Esophagus muscularis mucosa (tissue), 4 donors: Measurements from ENCODE around the gene BTRC. TPM values are rescaled to one million over a fixed set of nuclear protein-coding genes. Genes with fewer than 3 reads are reported as not detected.

ENCODE experiments used
- DNase-seq: peaks from one replicate; pipeline ENCODE4 v3.0.0-alpha.2; 2017; ENCODE audit errors: extremely low spot score
- H3K27ac ChIP-seq, 4 donors: fragments of 200-600 bp; sonication (generic); replicated peaks in 1 of 4; 1 replicate in 3 of 4; 2 replicates in 1 of 4; pipeline ENCODE4 v1.5.1; 2016 to 2019; ENCODE audit warnings: mild to moderate bottlenecking in 1 of 4
- H3K27me3 ChIP-seq, 4 donors: fragments of 200-600 bp; sonication (generic); one replicate each; pipeline versions ENCODE4 v1.5.1 to v1.6.0; 2016 to 2019
- H3K36me3 ChIP-seq, 4 donors: fragments of 200-600 bp; sonication (generic); one replicate each; pipeline ENCODE4 v1.5.1; 2016 to 2019
- H3K4me1 ChIP-seq, 4 donors: fragments of 200-600 bp; sonication (generic); one replicate each; pipeline ENCODE4 v1.5.1; 2016 to 2019
- H3K4me3 ChIP-seq, 4 donors: fragments of 200-600 bp; sonication (generic); 1 replicate in 2 of 4; 2 replicates in 2 of 4; pipeline ENCODE4 v1.5.1; 2016 to 2019; ENCODE audit warnings: mild to moderate bottlenecking in 4 of 4, moderate library complexity in 1 of 4
- H3K9me3 ChIP-seq, 4 donors: fragments of 200-600 bp; sonication (generic); 1 replicate in 3 of 4; 2 replicates in 1 of 4; pipeline ENCODE4 v1.5.1; 2016 to 2019
- EP300 ChIP-seq: sonication (generic); formaldehyde crosslinking; IDR thresholded peaks from one replicate; pipeline ENCODE4 v1.6.1; 2017; ENCODE audit warnings: antibody characterized with exemption
- POLR2A ChIP-seq: fragments of 450-650 bp; IDR thresholded peaks from one replicate; pipeline ENCODE4 v1.6.1; 2017; ENCODE audit warnings: antibody characterized with exemption, moderate library complexity, mild to moderate bottlenecking, low read depth
- POLR2AphosphoS5 ChIP-seq, 2 donors: sonication (generic); formaldehyde crosslinking; IDR thresholded peaks; one replicate each; pipeline ENCODE4 v1.6.1; 2017; ENCODE audit warnings: antibody characterized with exemption in 2 of 2
- WGBS: methylation state at CpG from one replicate; pipeline ENCODE4 v1.1.5; 2018; 5-methylcytosine and 5-hydroxymethylcytosine counted together
- intact Hi-C: fragments of 100-400 bp; cut with DNase I; formaldehyde crosslinking; loops from one replicate; pipeline ENCODE4 v1.15.1; 2023
- total RNA-seq, 4 donors: library from RNA; depleted of rRNA; stranded (reverse); fragments of >200 nt; gene quantifications; one replicate each; pipeline versions ENCODE4 v1.1.0 to v1.2.1, GENCODE V29; 2016
- TF ChIP-seq, protein P1 (sequence below), 3 experiments: fragments of 200-600 bp in 2 of 3; fragments of 450-650 bp in 1 of 3; sonication (generic) in 2 of 3; IDR thresholded peaks; one replicate each; pipeline ENCODE4 v1.5.1; 2017 to 2019; ENCODE audit warnings: antibody characterized with exemption in 3 of 3, mild to moderate bottlenecking in 2 of 3, moderate library complexity in 1 of 3

Gene BTRC
- total RNA-seq, 4 donors from 2014 or later = 10.1 to 20.0 (median 10.4) TPM

DNA sequence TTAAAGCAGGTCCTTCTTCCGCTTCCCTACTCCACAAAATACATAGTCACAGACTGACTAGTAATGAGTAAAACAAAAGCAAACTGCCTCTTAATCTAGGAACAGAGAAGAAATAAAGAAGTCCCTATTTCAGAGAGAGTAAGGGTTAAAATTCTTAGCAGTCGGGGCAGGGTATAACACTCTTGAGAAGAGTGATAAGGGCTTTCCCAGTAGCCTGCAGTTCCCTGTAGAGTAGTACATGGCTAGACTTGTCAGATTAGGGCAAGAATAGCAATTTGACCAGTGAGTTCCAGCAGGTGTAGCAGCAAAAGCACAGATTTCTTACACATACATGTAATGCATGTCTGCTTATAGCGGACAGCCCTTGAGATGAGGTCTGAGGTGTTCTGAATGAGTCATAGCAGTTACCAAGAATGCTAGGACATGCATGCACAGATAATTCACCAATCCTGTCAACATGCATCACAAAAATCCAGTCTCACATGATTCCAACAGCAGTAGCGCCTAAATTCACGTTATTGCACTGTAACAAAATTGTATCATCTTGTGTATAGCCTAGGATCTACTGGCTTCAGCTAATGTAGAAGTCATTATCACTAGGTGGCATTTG is 40.7 kb downstream of the BTRC start:
- Histone ChIP-seq H3K4me1 (peaks cover 4 to 16% (median 6%) of the 10 kb centered on the region in 4 donors), H3K9me3 (no peaks in the 10 kb centered on the region), H3K4me3 (no peak overlapping the region), H3K27me3 (no peaks in the 10 kb centered on the region), H3K36me3 (no peaks in the 10 kb centered on the region), H3K27ac (no peak overlapping the region)
- DNase-seq = no peak
- no peak for TF ChIP-seq POLR2AphosphoS5 (IDR thresholded peaks at IDR 0.05)
- TF ChIP-seq, protein P1, sequence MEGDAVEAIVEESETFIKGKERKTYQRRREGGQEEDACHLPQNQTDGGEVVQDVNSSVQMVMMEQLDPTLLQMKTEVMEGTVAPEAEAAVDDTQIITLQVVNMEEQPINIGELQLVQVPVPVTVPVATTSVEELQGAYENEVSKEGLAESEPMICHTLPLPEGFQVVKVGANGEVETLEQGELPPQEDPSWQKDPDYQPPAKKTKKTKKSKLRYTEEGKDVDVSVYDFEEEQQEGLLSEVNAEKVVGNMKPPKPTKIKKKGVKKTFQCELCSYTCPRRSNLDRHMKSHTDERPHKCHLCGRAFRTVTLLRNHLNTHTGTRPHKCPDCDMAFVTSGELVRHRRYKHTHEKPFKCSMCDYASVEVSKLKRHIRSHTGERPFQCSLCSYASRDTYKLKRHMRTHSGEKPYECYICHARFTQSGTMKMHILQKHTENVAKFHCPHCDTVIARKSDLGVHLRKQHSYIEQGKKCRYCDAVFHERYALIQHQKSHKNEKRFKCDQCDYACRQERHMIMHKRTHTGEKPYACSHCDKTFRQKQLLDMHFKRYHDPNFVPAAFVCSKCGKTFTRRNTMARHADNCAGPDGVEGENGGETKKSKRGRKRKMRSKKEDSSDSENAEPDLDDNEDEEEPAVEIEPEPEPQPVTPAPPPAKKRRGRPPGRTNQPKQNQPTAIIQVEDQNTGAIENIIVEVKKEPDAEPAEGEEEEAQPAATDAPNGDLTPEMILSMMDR (IDR thresholded peaks at IDR 0.05) = no peak
- no peak for TF ChIP-seq EP300
- TF ChIP-seq POLR2A = no peak
- intact Hi-C loops = no loop called here
- 89% methylated on average over 5 of the region's 5 CpGs for WGBS

DNA sequence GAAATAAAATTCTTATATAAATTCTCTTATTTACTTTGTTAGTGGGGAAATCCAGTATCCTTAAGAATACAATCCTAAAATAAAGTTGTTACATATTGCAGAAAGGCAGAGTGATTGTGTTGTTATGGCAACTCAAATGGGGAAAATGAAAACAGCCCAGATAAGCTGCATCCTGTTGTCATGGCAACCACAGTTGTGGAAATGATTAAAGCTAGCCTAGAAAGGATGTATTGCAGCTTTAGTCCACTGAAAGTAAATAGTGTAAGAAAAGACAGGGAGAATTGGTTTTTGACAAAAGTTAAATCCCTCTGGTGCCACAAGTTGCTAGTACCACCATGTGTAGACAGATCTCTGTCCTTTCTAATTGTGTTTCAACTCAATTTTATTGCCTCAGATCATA is 43.2 kb downstream of the BTRC start:
- Histone ChIP-seq H3K9me3 (no peaks in the 10 kb centered on the region), H3K36me3 (no peaks in the 10 kb centered on the region), H3K4me3 (no peak overlapping the region), H3K27ac (no peak overlapping the region), H3K4me1 (peaks cover 4 to 16% (median 6%) of the 10 kb centered on the region in 4 donors), H3K27me3 (no peaks in the 10 kb centered on the region)
- no peak for DNase-seq
- intact Hi-C loops = no loop called here
- TF ChIP-seq POLR2A (no peak), POLR2AphosphoS5 (IDR thresholded peaks at IDR 0.05) (no peak), EP300 (no peak)
- TF ChIP-seq, protein P1 (IDR thresholded peaks at IDR 0.05) = no peak

DNA sequence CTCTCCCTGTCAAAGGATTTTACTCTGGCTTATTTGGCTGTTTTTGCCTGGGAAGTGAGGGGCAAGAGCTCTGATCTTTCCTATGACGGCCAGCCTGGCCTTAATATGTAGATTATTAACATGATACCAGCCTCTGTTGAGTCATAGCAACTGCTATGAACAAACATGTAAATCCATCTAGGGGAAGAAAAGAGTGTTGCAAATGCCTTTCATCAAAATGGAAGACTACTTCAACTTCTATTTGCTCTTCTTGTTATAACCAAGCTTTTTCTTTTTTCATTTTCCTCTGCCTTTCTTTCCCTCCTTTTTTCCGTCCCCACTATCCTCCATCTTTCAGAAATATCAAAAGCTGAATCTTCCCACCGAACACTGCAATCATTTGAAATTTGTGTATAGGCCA is 46.6 kb downstream of the BTRC start:
- intact Hi-C loops = no loop called here
- TF ChIP-seq, protein P1 (IDR thresholded peaks at IDR 0.05) = no peak
- TF ChIP-seq POLR2AphosphoS5 (IDR thresholded peaks at IDR 0.05) (no peak), EP300 (no peak), POLR2A (no peak)
- Histone ChIP-seq H3K4me3 (no peak overlapping the region), H3K4me1 (peaks cover 6 to 22% (median 8%) of the 10 kb centered on the region in 4 donors), H3K36me3 (no peaks in the 10 kb centered on the region), H3K27me3 (no peaks in the 10 kb centered on the region), H3K9me3 (no peaks in the 10 kb centered on the region), H3K27ac (no peak overlapping the region)
- DNase-seq = no peak
- 93% methylated on average over 3 of the region's 3 CpGs for WGBS

DNA sequence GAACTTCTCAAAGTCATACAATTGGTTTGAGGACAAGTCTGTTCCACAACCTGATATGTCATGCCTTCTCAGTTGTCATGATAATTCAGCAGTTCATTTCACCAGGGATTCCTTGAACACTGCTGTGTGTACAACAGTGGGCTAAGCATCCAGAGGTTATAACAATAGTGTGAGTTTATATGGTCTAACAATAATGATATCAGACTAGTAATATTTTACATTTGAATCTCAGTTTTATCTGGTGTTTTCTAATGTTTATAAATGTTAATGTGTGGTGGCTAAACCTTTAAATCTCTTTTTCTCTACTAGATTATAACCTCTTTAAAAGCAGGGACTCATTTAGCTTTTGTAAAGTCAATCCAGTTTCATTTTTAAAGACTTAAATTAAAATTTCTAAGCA is 48.7 kb downstream of the BTRC start:
- no peak for DNase-seq
- no peaks in the 10 kb centered on the region for H3K27me3 ChIP-seq
- intact Hi-C loops = no loop called here
- peaks cover 0 to 13% (median 2%) of the 10 kb centered on the region in 4 donors for H3K4me1 ChIP-seq
- H3K4me3 ChIP-seq = no peak overlapping the region
- no peak for TF ChIP-seq EP300
- TF ChIP-seq, protein P1 (IDR thresholded peaks at IDR 0.05) = no peak
- TF ChIP-seq POLR2AphosphoS5 (IDR thresholded peaks at IDR 0.05) = no peak
- no peak for TF ChIP-seq POLR2A
- peaks cover 0 to 3% (median 2%) of the 10 kb centered on the region in 4 donors for H3K36me3 ChIP-seq
- no peak overlapping the region for H3K27ac ChIP-seq
- no peaks in the 10 kb centered on the region for H3K9me3 ChIP-seq

DNA sequence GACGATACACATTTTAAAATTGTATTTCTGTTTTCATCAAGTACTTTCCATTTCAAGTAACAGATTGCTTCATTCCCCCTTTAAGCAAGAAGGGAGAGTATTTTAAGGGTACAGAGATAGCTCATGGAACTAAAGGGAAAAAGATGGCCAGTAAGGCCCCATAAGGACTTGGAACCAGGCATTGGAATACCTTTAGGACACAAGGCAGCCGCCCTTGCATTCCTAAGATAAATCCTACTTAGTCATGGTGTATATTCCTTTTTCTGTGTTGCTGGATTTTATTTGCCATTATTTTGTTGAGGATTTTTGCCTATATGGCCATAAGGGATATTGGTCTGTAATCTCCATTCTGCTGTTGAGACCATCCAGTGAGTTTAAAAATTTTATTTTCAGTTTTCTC is 49.2 kb downstream of the BTRC start:
- Histone ChIP-seq H3K4me3 (no peak overlapping the region), H3K9me3 (no peaks in the 10 kb centered on the region), H3K36me3 (peaks cover 0 to 7% (median 2%) of the 10 kb centered on the region in 4 donors), H3K4me1 (peaks cover 0 to 8% (median 2%) of the 10 kb centered on the region in 4 donors), H3K27ac (no peak overlapping the region), H3K27me3 (no peaks in the 10 kb centered on the region)
- WGBS = 94% methylated on average over 2 of the region's 2 CpGs
- no peak for DNase-seq
- TF ChIP-seq, protein P1 (IDR thresholded peaks at IDR 0.05) = no peak
- TF ChIP-seq EP300 = no peak
- no peak for TF ChIP-seq POLR2AphosphoS5 (IDR thresholded peaks at IDR 0.05)
- TF ChIP-seq POLR2A = no peak
- intact Hi-C loops = no loop called here
